ENCODE measurements around the gene OLFML3.

DNA sequence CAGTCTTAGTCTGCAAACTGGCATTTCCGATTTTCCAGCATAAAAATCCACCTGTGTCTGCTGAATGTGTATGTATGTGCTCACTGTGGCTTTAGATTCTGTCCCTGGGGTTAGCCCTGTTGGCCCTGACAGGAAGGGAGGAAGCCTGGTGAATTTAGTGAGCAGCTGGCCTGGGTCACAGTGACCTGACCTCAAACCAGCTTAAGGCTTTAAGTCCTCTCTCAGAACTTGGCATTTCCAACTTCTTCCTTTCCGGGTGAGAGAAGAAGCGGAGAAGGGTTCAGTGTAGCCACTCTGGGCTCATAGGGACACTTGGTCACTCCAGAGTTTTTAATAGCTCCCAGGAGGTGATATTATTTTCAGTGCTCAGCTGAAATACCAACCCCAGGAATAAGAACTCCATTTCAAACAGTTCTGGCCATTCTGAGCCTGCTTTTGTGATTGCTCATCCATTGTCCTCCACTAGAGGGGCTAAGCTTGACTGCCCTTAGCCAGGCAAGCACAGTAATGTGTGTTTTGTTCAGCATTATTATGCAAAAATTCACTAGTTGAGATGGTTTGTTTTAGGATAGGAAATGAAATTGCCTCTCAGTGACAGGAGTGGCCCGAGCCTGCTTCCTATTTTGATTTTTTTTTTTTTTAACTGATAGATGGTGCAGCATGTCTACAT is 2.5 kb upstream of the OLFML3 start:
- TF ChIP-seq, protein P1, sequence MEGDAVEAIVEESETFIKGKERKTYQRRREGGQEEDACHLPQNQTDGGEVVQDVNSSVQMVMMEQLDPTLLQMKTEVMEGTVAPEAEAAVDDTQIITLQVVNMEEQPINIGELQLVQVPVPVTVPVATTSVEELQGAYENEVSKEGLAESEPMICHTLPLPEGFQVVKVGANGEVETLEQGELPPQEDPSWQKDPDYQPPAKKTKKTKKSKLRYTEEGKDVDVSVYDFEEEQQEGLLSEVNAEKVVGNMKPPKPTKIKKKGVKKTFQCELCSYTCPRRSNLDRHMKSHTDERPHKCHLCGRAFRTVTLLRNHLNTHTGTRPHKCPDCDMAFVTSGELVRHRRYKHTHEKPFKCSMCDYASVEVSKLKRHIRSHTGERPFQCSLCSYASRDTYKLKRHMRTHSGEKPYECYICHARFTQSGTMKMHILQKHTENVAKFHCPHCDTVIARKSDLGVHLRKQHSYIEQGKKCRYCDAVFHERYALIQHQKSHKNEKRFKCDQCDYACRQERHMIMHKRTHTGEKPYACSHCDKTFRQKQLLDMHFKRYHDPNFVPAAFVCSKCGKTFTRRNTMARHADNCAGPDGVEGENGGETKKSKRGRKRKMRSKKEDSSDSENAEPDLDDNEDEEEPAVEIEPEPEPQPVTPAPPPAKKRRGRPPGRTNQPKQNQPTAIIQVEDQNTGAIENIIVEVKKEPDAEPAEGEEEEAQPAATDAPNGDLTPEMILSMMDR (IDR thresholded peaks at IDR 0.05): peak; percentile 62
- TF ChIP-seq EZH2phosphoT487 (IDR thresholded peaks at IDR 0.05): no peak
- TF ChIP-seq EZH2 (IDR thresholded peaks at IDR 0.05): no peak

Measured in neural progenitor cell (in vitro differentiated cells).